ENCODE data around the gene PARS2. TPM values are rescaled to one million over a fixed set of nuclear protein-coding genes. Genes with fewer than 3 reads are reported as not detected.

The PARS2 gene
- 1 to 10 TPM; 2.3 to 5.7 (median 3.1) TPM for total RNA-seq

- peak; percentile 89 for DNase-seq
- Histone ChIP-seq H3K36me3 (no peaks in the 10 kb centered on the region), H3K27me3 (no peaks in the 10 kb centered on the region), H3K9me3 (no peaks in the 10 kb centered on the region), H3K4me1 (peaks cover 4 to 17% (median 11%) of the 10 kb centered on the region in 3 donors), H3K27ac (peak within 1 kb of the TSS; percentile 80 to 87 (median 83)), H3K4me3 (peak within 1 kb of the TSS; percentile 72 to 90 (median 84))
- TF ChIP-seq POLR2A (IDR thresholded peaks at IDR 0.05) (peak in 3 of 4 donors; percentile 22 to 81 (median 73)), CTCF (IDR thresholded peaks at IDR 0.05) (peak in 1 of 6 experiments; percentile 12)
- intact Hi-C loops (cut with DNase I) = no loop called here
- WGBS, 2 donors = 0% methylated on average over 5 to 21 of the region's 57 CpGs
Observed at GRCh38 chr1:54764133-54764921, at the start of gene PARS2. TSS of gene PARS2 (minus strand) at chr1:54764523. CDS start at chr1:54759161, 5,362 bp downstream.

DNA sequence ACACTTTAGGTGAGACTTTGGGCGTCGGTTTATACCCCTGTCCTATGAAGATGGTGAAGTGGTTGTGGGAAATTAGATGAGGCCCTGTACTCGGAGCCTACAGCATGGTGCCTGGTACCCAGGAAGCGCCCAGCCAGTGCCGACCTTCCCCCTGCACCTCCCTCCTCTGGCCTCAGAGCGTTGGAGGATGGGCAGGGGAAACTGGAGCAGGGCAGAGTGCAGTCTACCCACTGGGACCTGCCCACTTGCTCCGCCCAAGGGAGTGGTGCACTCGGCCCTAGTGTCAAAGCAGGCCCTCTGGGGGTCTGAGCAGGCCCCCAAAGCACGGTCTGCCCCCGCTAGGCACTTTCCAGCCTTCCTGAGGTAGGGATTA is 49.8 kb upstream of the PARS2 start:
- H3K4me1 ChIP-seq = peaks cover 0 to 6% (median 0%) of the 10 kb centered on the region in 3 donors
- intact Hi-C loops (cut with DNase I) = loop anchor here (10.0 kb wide), 1 partner anchor 139 kb away; no protein-coding TSS in a partner anchor
- no peak for DNase-seq
- H3K9me3 ChIP-seq = no peaks in the 10 kb centered on the region
- H3K27me3 ChIP-seq = no peaks in the 10 kb centered on the region
- TF ChIP-seq POLR2A (IDR thresholded peaks at IDR 0.05) (no peak), CTCF (IDR thresholded peaks at IDR 0.05) (no peak)
- no peak overlapping the region for H3K4me3 ChIP-seq
- no peak overlapping the region for H3K27ac ChIP-seq
- H3K36me3 ChIP-seq = no peaks in the 10 kb centered on the region
- 70% methylated on average over 9 of the region's 10 CpGs; no CpG with 5 or more reads in 1 of the 2 donors for WGBS, 2 donors

DNA sequence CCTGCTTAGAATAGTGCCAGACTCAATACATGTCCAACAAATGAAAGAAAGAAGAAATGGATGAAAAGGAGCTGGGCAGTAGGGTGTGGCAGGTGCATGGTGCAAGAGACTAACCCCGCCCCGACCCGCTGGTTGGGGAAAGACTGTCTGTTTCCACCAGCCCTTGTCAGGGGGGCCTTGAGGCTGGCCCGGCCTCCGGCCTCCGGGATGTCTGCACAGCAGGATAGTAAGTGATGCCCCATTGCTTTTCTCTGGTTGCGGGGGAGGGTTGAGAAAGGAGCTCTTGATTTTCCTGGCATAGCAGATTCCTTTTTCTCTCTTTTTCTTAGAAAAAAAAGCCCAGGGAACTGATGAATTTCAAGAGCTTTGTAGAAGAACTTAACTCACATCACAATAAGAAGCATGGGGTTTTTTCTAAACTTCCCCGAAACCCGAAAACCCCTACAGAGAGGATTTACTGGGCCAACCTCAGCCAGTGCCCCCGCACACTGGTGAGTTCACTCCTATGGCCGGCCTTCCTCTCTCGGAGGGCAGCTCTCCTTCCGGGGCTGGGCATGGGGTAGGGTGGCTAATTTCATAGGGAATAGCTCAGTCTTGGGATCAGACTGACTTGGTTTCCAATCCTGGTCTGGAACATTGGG is 49.3 kb upstream of the PARS2 start:
- peaks cover 0 to 6% (median 0%) of the 10 kb centered on the region in 3 donors for H3K4me1 ChIP-seq
- H3K27ac ChIP-seq = no peak overlapping the region
- DNase-seq = no peak
- intact Hi-C loops (cut with DNase I) = loop anchor here (10.0 kb wide), 1 partner anchor 139 kb away; no protein-coding TSS in a partner anchor
- no peaks in the 10 kb centered on the region for H3K36me3 ChIP-seq
- H3K27me3 ChIP-seq = no peaks in the 10 kb centered on the region
- no peaks in the 10 kb centered on the region for H3K9me3 ChIP-seq
- 66 to 84% methylated on average over 12 of the region's 13 CpGs for WGBS, 2 donors
- TF ChIP-seq POLR2A (IDR thresholded peaks at IDR 0.05) (no peak), CTCF (IDR thresholded peaks at IDR 0.05) (no peak)
- no peak overlapping the region for H3K4me3 ChIP-seq

- Histone ChIP-seq H3K27ac (no peak overlapping the region), H3K9me3 (no peaks in the 10 kb centered on the region), H3K4me1 (peaks cover 0 to 12% (median 0%) of the 10 kb centered on the region in 3 donors), H3K4me3 (no peak overlapping the region), H3K36me3 (no peaks in the 10 kb centered on the region), H3K27me3 (no peaks in the 10 kb centered on the region)
- TF ChIP-seq POLR2A (IDR thresholded peaks at IDR 0.05) = no peak
- TF ChIP-seq CTCF (IDR thresholded peaks at IDR 0.05) = no peak
- WGBS, 2 donors = 67 to 75% methylated on average over 13 of the region's 13 CpGs
- intact Hi-C loops (cut with DNase I) = loop anchor here (10.0 kb wide), 1 partner anchor 138 kb away; no protein-coding TSS in a partner anchor
- DNase-seq = no peak
Observed at GRCh38 chr1:54812801-54813484, 48.6 kb upstream of the PARS2 start.
